H1 (cell line): Measurements from ENCODE around the gene PRKN. TPM values are rescaled to one million over a fixed set of nuclear protein-coding genes. Genes with fewer than 3 reads are reported as not detected.

ENCODE experiments used
- CTCF ChIA-PET: fragments of 300-600 bp; sonication (Branson Sonifier 250); formaldehyde crosslinking; loops from one replicate; lab custom pipeline; 2021; ENCODE audit not compliant: partially characterized antibody; lab: Charles Lee
- POLR2A ChIA-PET: fragments of 300-600 bp; sonication (Branson Sonifier 250); formaldehyde crosslinking; loops from one replicate; lab custom pipeline; 2021; ENCODE audit warnings: inconsistent platforms; ENCODE audit not compliant: partially characterized antibody; lab: Charles Lee
- DNase-seq, 2 experiments: peaks; one replicate each; pipeline versions ENCODE4 v3.0.0 to v3.0.0-alpha.2; 2010 to 2022; ENCODE audit warnings: low spot score in 2 of 2, low read depth in 1 of 2, mixed read lengths in 1 of 2
- FAIRE-seq: peaks from 2 replicates; lab custom pipeline; 2011; peaks lifted over from hg19 to GRCh38; lab: Jason Lieb, UNC
- H2AFZ ChIP-seq: 2 replicates; pipeline ENCODE4 v1.8.1; 2012; ENCODE audit warnings: low read length, inconsistent platforms
- H2AK5ac ChIP-seq: 2 replicates; pipeline ENCODE4 v1.6.1; 2013; ENCODE audit warnings: low read depth, low read length
- H2BK120ac ChIP-seq: replicated peaks from 2 replicates; pipeline ENCODE3; 2013; ENCODE audit warnings: low read depth, low read length, inconsistent platforms
- H2BK12ac ChIP-seq: 2 replicates; pipeline ENCODE4 v1.6.1; 2013; ENCODE audit warnings: low read depth, low read length
- H2BK15ac ChIP-seq: 2 replicates; pipeline ENCODE4 v1.6.1; 2013; ENCODE audit warnings: low read length
- H2BK20ac ChIP-seq: 2 replicates; pipeline ENCODE4 v1.6.1; 2013; ENCODE audit warnings: low read length
- H2BK5ac ChIP-seq: 2 replicates; pipeline ENCODE4 v1.6.1; 2013; ENCODE audit warnings: low read depth, low read length
- H3K14ac ChIP-seq: 2 replicates; pipeline ENCODE4 v1.6.1; 2013; ENCODE audit warnings: inconsistent platforms; ENCODE audit not compliant: insufficient read length
- H3K18ac ChIP-seq: 2 replicates; pipeline ENCODE4 v1.6.1; 2013; ENCODE audit warnings: low read length; ENCODE audit errors: extremely low read depth
- H3K23ac ChIP-seq: 2 replicates; pipeline ENCODE4 v1.6.1; 2013; ENCODE audit warnings: inconsistent platforms; ENCODE audit not compliant: insufficient read length
- H3K23me2 ChIP-seq: 2 replicates; pipeline ENCODE4 v1.6.1; 2013; ENCODE audit warnings: low read depth, low read length
- H3K27ac ChIP-seq: 2 replicates; pipeline ENCODE4 v1.6.1; 2011; ENCODE audit warnings: low read depth, low read length, inconsistent platforms
- H3K27me3 ChIP-seq, 4 experiments: replicated peaks in 1 of 4; 1 replicate in 1 of 4; 2 replicates in 3 of 4; pipeline versions ENCODE4 v1.6.1 to v1.8.1; 2011 to 2013; ENCODE audit warnings: low read length in 3 of 4, mild to moderate bottlenecking in 3 of 4, inconsistent platforms in 2 of 4, mixed read lengths in 2 of 4, moderate library complexity in 1 of 4; ENCODE audit not compliant: control insufficient read depth in 3 of 4, insufficient read depth in 3 of 4; ENCODE audit errors: extremely low read depth in 1 of 4
- H3K36me3 ChIP-seq, 4 experiments: 2 replicates each; pipeline versions ENCODE4 v1.6.1 to v1.8.1; 2011 to 2013; ENCODE audit warnings: mild to moderate bottlenecking in 4 of 4, low read length in 3 of 4, moderate library complexity in 2 of 4, control low read depth in 1 of 4, inconsistent platforms in 1 of 4; ENCODE audit not compliant: insufficient read depth in 4 of 4, control insufficient read depth in 2 of 4
- H3K4ac ChIP-seq: replicated peaks from 2 replicates; pipeline ENCODE3; 2013; ENCODE audit warnings: low read length, low read depth, mixed read lengths, inconsistent platforms; ENCODE audit not compliant: insufficient read length
- H3K4me1 ChIP-seq, 4 experiments: replicated peaks in 1 of 4; 1 replicate in 1 of 4; 2 replicates in 3 of 4; pipeline versions ENCODE4 v1.6.1 to v1.8.1; 2011 to 2013; ENCODE audit warnings: low read length in 3 of 4, inconsistent platforms in 2 of 4, mixed read lengths in 1 of 4; ENCODE audit not compliant: insufficient read depth in 4 of 4, control insufficient read depth in 3 of 4
- H3K4me2 ChIP-seq, 2 experiments: 2 replicates each; pipeline versions ENCODE4 v1.6.1 to v1.8.1; 2011 to 2013; ENCODE audit warnings: low read depth in 2 of 2, low read length in 2 of 2, control low read depth in 1 of 2, inconsistent platforms in 1 of 2, mild to moderate bottlenecking in 1 of 2; ENCODE audit not compliant: insufficient read depth in 1 of 2
- H3K4me3 ChIP-seq, 4 experiments: fragments of 200-600, 300-600 bp in 1 of 4; sonication (generic), shearing (Covaris generic), sonication (Bioruptor Twin) in 1 of 4; 2 replicates each; pipeline versions ENCODE4 v1.5.1 to v1.8.1; 2011 to 2016; ENCODE audit warnings: low read length in 4 of 4, low read depth in 3 of 4, control low read depth in 2 of 4, inconsistent platforms in 2 of 4, mild to moderate bottlenecking in 2 of 4, mixed read lengths in 1 of 4, moderate library complexity in 1 of 4; ENCODE audit not compliant: insufficient read depth in 2 of 4; ENCODE audit errors: extremely low read depth in 1 of 4
- H3K56ac ChIP-seq: replicated peaks from 2 replicates; pipeline ENCODE3; 2013; ENCODE audit warnings: low read depth, mild to moderate bottlenecking, mixed read lengths, low read length, inconsistent platforms; ENCODE audit not compliant: insufficient read length
- H3K79me1 ChIP-seq: 2 replicates; pipeline ENCODE4 v1.6.1; 2013; ENCODE audit warnings: low read depth, low read length, control low read depth
- H3K79me2 ChIP-seq, 2 experiments: 2 replicates each; pipeline versions ENCODE4 v1.6.1 to v1.8.1; 2012 to 2013; ENCODE audit warnings: low read length in 2 of 2, mild to moderate bottlenecking in 2 of 2, inconsistent platforms in 1 of 2; ENCODE audit not compliant: insufficient read depth in 2 of 2, control insufficient read depth in 1 of 2
- H3K9ac ChIP-seq, 4 experiments: replicated peaks in 1 of 4; 1 replicate in 1 of 4; 2 replicates in 3 of 4; pipeline versions ENCODE4 v1.6.1 to v1.8.1; 2011 to 2013; ENCODE audit warnings: low read depth in 3 of 4, low read length in 3 of 4, control low read depth in 2 of 4, mild to moderate bottlenecking in 2 of 4, moderate library complexity in 2 of 4, inconsistent platforms in 1 of 4; ENCODE audit errors: extremely low read depth in 1 of 4
- H3K9me3 ChIP-seq, 2 experiments: 2 replicates each; pipeline versions ENCODE4 v1.6.1 to v1.8.1; 2012 to 2013; ENCODE audit warnings: mild to moderate bottlenecking in 2 of 2, moderate library complexity in 2 of 2, control low read depth in 1 of 2, inconsistent platforms in 1 of 2, low read depth in 1 of 2, low read length in 1 of 2, mixed read lengths in 1 of 2; ENCODE audit not compliant: insufficient read depth in 2 of 2
- H4K20me1 ChIP-seq, 2 experiments: replicated peaks in 1 of 2; 2 replicates each; pipeline versions ENCODE3 to v1.8.1; 2011 to 2013; ENCODE audit warnings: inconsistent platforms in 2 of 2, low read length in 2 of 2, mild to moderate bottlenecking in 1 of 2; ENCODE audit not compliant: insufficient read depth in 2 of 2, control insufficient read depth in 1 of 2
- H4K5ac ChIP-seq: 2 replicates; pipeline ENCODE4 v1.6.1; 2013; ENCODE audit warnings: low read length, low read depth, mixed read lengths, inconsistent platforms; ENCODE audit not compliant: insufficient read length
- H4K8ac ChIP-seq: 2 replicates; pipeline ENCODE4 v1.8.0; 2013; ENCODE audit warnings: mild to moderate bottlenecking, moderate library complexity, low read length, inconsistent platforms; ENCODE audit not compliant: insufficient read depth; ENCODE audit errors: extremely low read depth
- H4K91ac ChIP-seq: replicated peaks from 2 replicates; pipeline ENCODE3; 2013; ENCODE audit warnings: low read length, mixed read lengths, inconsistent platforms; ENCODE audit not compliant: insufficient read length
- BRCA1 ChIP-seq: IDR thresholded peaks from 2 replicates; pipeline ENCODE4 v1.6.1; 2012; ENCODE audit warnings: low read depth, low read length, improper control_type of control experiment
- CEBPB ChIP-seq: IDR thresholded peaks from 2 replicates; pipeline ENCODE4 v1.6.1; 2012; ENCODE audit warnings: low read depth, low read length
- CHD2 ChIP-seq: IDR thresholded peaks from 2 replicates; pipeline ENCODE4 v1.6.1; 2012; ENCODE audit warnings: low read length, improper control_type of control experiment
- EP300 ChIP-seq, 2 experiments: IDR thresholded peaks; 1 replicate in 1 of 2; 2 replicates in 1 of 2; pipeline ENCODE4 v1.6.1; 2011 to 2012; ENCODE audit warnings: low read depth in 2 of 2, low read length in 2 of 2, mild to moderate bottlenecking in 2 of 2, borderline replicate concordance in 1 of 2, inconsistent platforms in 1 of 2, moderate library complexity in 1 of 2
- JUND ChIP-seq: IDR thresholded peaks from 2 replicates; pipeline ENCODE4 v1.6.1; 2011; ENCODE audit warnings: mild to moderate bottlenecking, improper control_type of control experiment, low read length
- KDM4A ChIP-seq: IDR thresholded peaks from one replicate; pipeline ENCODE4 v1.7.1; 2012; ENCODE audit warnings: low read depth, mild to moderate bottlenecking, moderate library complexity, low read length, inconsistent platforms; ENCODE audit not compliant: severe bottlenecking
- NRF1 ChIP-seq: IDR thresholded peaks from 2 replicates; pipeline ENCODE4 v1.6.1; 2011; ENCODE audit warnings: mild to moderate bottlenecking, low read depth, low read length, improper control_type of control experiment
- SP1 ChIP-seq: IDR thresholded peaks from 2 replicates; pipeline ENCODE4 v1.6.1; 2011; ENCODE audit warnings: low read depth, low read length
- WGBS, 2 experiments: shearing (Covaris generic) in 1 of 2; methylation state at CpG; one replicate each; pipeline versions ENCODE4 v1.1.6 to v1.1.7; 2013 to 2015; ENCODE audit warnings: low lambda C conversion rate in 2 of 2, mixed read lengths in 2 of 2, inconsistent platforms in 1 of 2, low coverage in 1 of 2, missing lambda C conversion rate in 1 of 2; ENCODE audit not compliant: insufficient replicate concordance in 2 of 2, insufficient coverage in 1 of 2, insufficient read length in 1 of 2; ENCODE audit errors: extremely low coverage in 1 of 2, missing lambda C conversion rate in 1 of 2; 5-methylcytosine and 5-hydroxymethylcytosine counted together
- polyA plus RNA-seq, 7 experiments: library from polyadenylated mRNA; depleted of rRNA in 3 of 7; stranded (reverse) in 5 of 7; unstranded in 2 of 7; fragments of >200 nt in 5 of 7; fragments of 200-250 nt in 2 of 7; gene quantifications; 1 replicate in 5 of 7; 2 replicates in 1 of 7; 4 replicates in 1 of 7; pipeline versions ENCODE4 v1.2.1 to v1.2.3, GENCODE V29; 2011 to 2013; ENCODE audit warnings: missing spikeins in 2 of 7, mixed read lengths in 2 of 7
- total RNA-seq: library from RNA; stranded (reverse); fragmentation: NEBNext Ultra II Directional; extraction: Animal tissue kit (Norgen Biotek cat#: 25700); gene quantifications from 2 replicates; pipeline ENCODE4 v1.2.1, GENCODE V29; 2021
- TF ChIP-seq, protein P1 (sequence below): IDR thresholded peaks from 2 replicates; pipeline ENCODE4 v1.6.1; 2011; ENCODE audit warnings: low read length, improper control_type of control experiment

The PRKN gene
- total and polyA plus RNA-seq, 2 of the 8 experiments (the other 6 are each of a cell fraction or from before 2014, with no cell fraction given) = 0.13 to 0.29 TPM

GRCh38 chr6:162728706-162729105, 1.1 kb upstream of the PRKN start:
- Histone ChIP-seq H3K9ac (no peak overlapping the region), H3K18ac (no peak overlapping the region), H3K9me3 (no peaks in the 10 kb centered on the region), H3K23ac (no peak overlapping the region), H3K79me1 (no peaks in the 10 kb centered on the region), H3K4me3 (no peak overlapping the region), H3K27ac (no peak overlapping the region), H2BK20ac (no peak overlapping the region), H4K5ac (no peak overlapping the region), H2AK5ac (no peak overlapping the region), H4K91ac (no peak overlapping the region), H3K23me2 (no peaks in the 10 kb centered on the region), H3K4ac (no peak overlapping the region), H3K56ac (no peak overlapping the region), H2BK12ac (no peak overlapping the region), H3K14ac (no peak overlapping the region)
- no peak for DNase-seq
- 94% methylated on average over 1 of the region's 1 CpG; no CpG with 5 or more reads in 1 of the 2 experiments for WGBS, 2 experiments
- POLR2A ChIA-PET = no interaction called here
- no peak for FAIRE-seq
- TF ChIP-seq, protein P1, sequence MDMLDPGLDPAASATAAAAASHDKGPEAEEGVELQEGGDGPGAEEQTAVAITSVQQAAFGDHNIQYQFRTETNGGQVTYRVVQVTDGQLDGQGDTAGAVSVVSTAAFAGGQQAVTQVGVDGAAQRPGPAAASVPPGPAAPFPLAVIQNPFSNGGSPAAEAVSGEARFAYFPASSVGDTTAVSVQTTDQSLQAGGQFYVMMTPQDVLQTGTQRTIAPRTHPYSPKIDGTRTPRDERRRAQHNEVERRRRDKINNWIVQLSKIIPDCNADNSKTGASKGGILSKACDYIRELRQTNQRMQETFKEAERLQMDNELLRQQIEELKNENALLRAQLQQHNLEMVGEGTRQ = no peak
- TF ChIP-seq JUND = no peak
- no peak for TF ChIP-seq CEBPB
- no peak for TF ChIP-seq NRF1
- TF ChIP-seq BRCA1 = no peak
- TF ChIP-seq KDM4A = no peak
- no peak for TF ChIP-seq SP1
- TF ChIP-seq CHD2 = no peak
- no peak for TF ChIP-seq EP300 (IDR thresholded peaks at IDR 0.05; ENCODE audit: borderline replicate concordance in 1 of 2, low read depth in 2 of 2, low read length in 2 of 2)
- TF ChIP-seq, all 59 proteins: peak for 0
- no peaks in the 10 kb centered on the region; a peak in 1 of 7 replicates for H3K4me1 ChIP-seq
- CTCF ChIA-PET = interaction anchor here (0.9 to 1.0 kb wide), 2 partner anchors 8 to 126 kb away, joined by 3 to 4 read pairs; no protein-coding TSS in a partner anchor
- H2BK5ac ChIP-seq = no peak overlapping the region
- peak overlapping the region in 1 of 2 experiments; percentile 60; a peak in 1 of 4 replicates for H3K4me2 ChIP-seq
- no peak overlapping the region for H2BK15ac ChIP-seq
- H2BK120ac ChIP-seq = no peak overlapping the region
- H3K79me2 ChIP-seq = no peaks in the 10 kb centered on the region
- H3K27me3 ChIP-seq = no peaks in the 10 kb centered on the region; a peak in 2 of 7 replicates
- no peak overlapping the region for H4K8ac ChIP-seq
- no peaks in the 10 kb centered on the region for H4K20me1 ChIP-seq
- H3K36me3 ChIP-seq = no peaks in the 10 kb centered on the region
- no peak overlapping the region for H2AFZ ChIP-seq
